Myocyte (in vitro differentiated cells): ENCODE data around the gene LAMTOR4. TPM values are rescaled to one million over a fixed set of nuclear protein-coding genes. Genes with fewer than 3 reads are reported as not detected.

Experiments used
- DNase-seq: peaks from one replicate; pipeline ENCODE4 v3.0.0-alpha.2; 2012; ENCODE audit warnings: low read depth
- polyA plus RNA-seq: library from polyadenylated mRNA; unstranded; fragments of >200 nt; gene quantifications from one replicate; pipeline ENCODE4 v1.2.1, GENCODE V29; 2012; ENCODE audit warnings: missing spikeins
- total RNA-seq: library from RNA; depleted of rRNA; stranded (reverse); fragments of >200 nt; gene quantifications from 2 replicates; pipeline ENCODE4 v1.2.3, GENCODE V29; 2014

The LAMTOR4 gene
- total RNA-seq, result 117 and 139 TPM in 2 replicates
- polyA plus RNA-seq, result 340 TPM

DNA sequence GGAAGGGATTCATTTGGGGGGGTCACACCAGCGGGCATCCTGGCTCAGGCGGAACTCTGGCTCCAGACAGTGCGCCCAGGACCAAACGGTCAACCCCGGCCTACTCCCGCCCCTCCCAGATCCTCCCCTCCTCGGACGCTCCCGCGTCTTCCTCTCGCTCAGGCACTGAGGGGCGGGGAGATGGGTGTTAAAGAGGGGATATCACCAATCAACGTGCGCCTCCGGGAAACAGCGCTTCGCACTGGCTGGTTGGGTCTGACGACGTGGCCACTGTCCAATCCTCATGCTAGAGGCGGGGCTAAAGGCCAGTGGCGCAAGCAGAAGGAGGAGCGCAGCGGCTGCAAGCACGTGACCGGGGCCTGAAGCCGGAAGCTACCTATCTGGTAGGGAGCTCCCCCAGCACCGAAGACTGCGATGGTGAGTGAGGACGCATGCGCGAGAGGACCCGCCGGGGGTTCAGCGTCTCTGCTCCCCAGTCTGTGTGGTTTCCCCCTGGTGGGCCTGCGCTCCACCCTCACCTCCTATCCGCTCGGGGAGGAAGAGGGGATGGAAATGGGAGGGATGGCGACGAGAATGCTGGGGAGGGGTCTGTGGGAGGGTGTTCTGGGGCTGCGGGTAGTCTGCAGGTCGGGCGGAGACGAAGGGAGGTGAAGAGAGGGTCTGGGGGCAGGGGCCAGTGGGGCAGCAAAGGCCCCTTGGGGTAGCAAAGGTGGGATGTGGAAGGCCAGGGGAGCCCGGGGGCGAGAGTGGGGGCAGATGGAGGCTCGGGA is at the start of gene LAMTOR4:
Gene LAMTOR4, plus strand, starts transcription at position 360 of the 770 bp plus-strand sequence. Its CDS starts 55 bp downstream, at position 415.
- DNase-seq, result peak; percentile 100

DNA sequence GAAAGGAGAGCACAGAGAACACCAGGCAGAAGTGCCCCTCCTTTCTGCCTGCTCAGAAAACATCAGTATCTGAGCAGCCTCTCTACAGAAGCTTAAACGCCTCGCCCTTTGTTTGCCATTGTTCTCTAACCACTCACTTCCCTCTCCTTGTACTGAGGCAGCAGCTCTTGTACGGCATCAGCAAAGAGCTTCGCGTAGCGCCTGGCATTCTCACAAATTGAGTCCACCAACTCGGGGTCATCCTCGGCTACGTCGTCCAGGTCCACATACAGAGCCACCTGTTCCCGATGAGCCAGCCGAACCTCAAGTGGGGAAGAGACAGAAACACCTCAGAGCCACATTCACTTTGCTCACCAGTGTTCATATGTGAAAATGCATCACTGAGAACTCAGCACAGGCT is 49.3 kb upstream of the LAMTOR4 start:
- DNase-seq, result no peak

DNA sequence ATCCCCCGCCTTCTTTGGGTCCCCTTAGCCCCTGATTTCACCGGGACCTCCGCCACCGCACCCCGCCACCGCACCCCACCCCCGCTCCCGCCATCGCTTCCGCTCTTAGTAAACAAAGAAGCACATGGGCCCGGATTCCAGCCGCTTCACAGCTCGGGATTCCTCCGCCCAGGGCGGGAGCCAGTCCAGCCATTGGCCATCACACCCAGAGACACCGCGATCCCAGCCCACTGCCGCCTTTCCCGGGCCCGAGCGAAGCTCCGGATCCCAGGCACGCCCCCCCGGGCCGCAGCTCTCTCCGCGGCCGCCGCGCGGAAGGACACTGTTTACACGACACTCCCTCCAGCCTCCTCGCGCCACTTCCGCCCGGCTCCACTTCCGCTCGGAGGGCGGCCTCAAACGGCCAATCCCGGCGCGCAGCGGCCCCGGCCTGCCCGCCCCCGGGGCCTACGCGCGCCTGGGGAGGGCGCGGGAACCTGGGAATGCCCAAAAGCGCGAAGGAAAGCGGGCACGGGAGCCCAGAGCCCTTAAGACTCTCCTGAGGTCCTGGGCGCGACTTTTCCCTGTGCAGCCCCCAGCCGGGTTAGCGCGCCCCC is 48.2 kb upstream of the LAMTOR4 start:
- peak; percentile 100 for DNase-seq

DNA sequence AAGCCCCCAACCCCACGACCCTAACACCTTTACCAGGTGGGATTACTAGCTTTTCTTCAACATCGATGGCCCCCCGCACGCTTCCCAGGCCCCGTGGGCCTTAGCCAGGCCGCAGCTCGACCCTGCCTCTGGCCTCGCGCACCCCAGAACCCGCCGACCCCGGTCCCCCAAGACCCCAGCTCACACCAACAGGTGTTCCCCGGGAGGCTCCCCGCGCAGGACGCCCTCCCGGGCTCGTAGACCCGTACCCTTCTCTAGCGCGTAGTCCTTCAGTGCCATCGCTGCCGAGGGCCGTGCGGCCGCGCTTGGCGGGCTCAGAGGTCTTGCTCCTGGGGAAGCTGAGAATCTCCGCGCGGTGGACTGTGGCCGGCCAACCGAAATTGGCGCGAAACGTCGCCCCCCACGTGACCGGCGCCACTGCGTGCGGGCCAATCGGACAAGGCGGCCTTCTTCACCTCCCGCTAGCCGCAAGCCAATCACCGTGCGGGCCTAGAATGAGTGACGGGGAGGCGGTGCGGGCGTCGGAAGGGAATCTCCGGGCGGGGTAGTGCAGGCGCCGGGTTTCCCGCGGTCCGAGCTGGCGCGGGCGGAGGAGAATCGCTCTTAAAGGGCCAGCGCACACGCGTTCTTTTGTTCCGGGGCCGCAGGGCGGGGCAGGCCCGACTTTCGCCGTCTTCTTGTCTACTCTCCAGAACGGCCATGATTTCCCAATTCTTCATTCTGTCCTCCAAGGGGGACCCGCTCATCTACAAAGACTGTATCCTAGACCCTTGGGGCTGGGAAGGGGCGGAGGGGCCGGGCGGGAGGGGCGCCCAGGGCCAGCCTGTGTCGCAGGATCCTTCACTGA is 47.5 kb upstream of the LAMTOR4 start, which contains the start of the genes AP4M1 and MCM7:
Gene AP4M1, plus strand, starts transcription at position 628 of the 847 bp plus-strand sequence. Its CDS starts 72 bp downstream, at position 700.
Gene MCM7, minus strand, starts transcription at position 382 of the 847 bp plus-strand sequence. Its CDS starts 103 bp downstream, at position 279.
- DNase-seq, result peak; percentile 100

DNA sequence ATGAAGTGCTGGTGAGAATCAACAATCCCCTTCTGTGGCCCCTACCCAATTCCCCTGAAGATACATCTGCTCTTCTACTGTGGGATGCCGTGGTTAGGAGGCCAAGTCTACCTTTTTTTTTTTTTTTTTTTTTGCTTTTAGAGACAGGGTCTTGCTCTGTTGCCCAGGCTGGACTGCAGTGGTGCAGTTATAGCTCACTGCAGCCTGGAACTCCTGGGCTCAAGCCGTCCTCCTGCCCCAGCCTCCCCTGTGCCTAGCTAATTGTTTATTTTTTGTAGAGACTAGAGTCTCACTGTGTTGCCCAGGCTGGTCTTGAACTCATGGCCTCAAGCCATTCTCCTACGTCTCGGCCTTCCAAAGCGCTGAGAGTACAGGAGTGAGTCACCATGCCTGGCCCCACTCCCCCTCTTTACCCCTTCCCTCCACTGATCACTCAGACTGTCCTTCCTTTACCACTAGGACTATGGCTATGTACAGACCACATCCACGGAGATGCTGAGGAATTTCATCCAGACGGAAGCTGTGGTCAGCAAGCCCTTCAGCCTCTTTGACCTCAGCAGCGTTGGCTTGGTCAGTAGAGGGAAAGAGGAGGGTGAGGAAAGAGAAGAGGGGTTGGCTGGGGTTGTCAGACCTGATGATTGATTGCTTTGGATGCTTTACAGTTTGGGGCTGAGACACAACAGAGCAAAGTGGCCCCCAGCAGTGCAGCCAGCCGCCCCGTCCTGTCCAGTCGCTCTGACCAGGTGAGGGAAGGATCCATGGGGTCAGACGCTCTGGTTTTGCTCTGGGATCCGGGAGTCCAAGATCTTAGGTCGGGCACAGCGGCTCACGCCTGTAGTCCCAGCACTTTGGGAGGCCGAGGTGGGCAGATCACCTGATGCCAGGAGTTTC is 45.5 kb upstream of the LAMTOR4 start:
- peak; percentile 56 for DNase-seq

DNA sequence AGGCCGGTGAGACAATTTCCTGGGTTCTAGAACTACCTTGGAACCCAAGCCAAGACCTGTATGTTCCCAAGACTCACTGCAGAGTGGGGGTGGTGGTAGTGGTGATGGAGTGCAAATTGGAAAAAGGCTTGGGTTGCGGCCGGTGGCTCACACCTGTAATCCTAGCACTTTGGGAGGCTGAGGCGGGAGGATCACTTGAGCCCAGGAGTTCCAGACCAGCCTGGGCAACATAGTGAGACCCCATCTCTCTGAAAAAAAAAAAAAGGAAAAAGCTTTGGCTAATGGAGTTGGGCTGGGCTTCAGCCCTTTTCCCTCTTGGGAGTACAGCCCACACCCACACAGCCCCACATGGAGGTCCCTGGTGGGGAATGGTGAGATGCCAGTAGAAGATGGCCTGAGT is 43.2 kb upstream of the LAMTOR4 start:
- DNase-seq, result no peak

DNA sequence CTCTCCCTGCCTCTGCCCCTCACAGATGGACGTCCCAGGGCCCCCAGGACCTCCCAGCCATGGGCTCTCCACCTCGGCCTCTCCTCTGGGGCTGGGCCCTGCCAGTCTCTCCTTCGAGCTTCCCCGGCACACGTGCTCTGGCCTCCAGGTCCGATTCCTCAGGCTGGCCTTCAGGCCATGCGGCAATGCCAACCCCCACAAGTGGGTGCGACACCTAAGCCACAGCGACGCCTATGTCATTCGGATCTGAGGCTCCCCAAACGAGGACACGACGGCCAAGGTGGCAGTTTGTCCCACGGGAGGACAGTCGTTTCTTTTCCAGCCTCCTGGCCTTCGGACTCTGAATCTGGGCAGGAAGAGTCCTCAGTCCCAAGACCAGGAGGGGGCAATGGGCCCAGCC is 42.1 kb upstream of the LAMTOR4 start:
- no peak for DNase-seq

DNA sequence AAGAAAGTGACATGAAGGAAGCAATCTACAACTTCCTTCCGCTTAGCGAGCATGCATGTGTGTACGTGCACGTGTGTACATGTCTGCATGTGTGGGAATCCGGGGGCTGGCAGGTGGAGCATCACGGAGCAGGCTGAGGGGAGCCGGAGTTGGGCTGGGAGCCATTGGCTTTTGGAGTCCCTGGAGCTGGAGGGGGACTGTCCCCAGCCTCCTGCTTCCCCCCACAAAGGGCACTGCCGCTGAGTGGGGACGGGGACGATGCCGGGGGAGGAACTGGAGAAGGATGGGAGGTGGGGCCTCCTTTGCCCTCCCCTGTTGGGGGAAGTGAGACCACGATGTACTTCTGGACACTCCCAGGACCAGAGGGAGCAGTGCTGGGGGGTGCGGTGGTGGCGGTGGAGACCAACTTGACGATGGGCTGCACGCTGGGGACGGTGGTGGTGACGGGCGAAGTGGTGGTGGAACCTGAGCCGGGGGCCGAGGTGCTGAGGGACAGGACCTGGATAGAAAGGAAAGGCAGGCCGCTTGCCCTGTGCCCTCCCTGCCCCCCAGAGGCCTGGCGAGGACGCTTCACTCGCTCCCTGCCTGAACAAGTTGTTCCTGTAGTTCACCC is 41.5 kb upstream of the LAMTOR4 start:
- no peak for DNase-seq

DNA sequence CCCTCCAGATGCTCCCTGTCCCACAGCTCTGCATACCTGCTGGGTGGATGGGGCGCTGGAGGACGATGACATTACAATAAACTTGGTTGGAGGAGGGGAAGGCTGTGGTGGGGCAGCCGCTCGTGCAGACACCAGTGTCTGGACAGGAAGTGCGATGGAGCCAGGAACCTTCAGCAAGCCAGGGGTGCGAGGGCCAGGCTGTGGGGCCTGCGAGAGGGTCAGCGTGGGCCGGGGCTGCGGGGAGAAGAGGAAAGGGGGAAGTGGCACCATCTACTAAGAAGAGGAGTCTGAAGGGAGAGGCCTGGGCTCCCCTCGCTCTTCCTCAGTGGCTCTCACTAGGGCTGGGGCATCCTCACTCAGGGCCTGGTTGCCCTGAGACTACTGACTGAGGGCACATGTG is 40.8 kb upstream of the LAMTOR4 start:
- DNase-seq, result no peak

DNA sequence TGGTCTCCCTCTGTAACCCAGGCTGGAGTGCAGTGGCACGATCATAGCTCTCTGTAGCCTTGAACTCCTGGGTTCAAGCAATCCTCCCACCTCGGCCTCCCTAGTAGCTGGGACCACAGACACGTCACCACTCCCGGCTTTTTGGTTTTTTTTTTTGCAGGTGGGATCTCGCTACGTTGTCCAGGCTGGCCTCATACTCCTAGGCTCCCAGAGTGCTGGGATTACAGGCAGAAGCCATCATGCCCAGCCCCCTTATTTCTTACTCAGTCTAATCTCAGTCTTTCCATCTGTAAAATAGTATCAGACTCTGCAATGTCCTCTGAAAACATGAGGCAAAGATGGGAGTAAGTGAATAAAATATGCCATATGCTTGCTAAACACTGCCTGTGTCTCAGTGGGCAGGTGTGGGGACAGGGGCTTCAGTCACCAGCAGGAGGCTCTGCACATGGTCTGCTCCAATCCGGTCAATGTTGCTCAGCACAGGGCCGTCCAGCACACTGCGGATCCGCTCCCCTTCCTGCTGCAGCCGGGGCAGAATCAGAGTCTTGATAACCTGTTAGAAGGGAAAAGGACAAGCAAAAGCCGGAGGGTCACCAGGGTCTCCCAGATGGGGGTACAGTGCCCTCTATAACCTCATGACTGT is 39.1 kb upstream of the LAMTOR4 start:
- DNase-seq, result no peak

DNA sequence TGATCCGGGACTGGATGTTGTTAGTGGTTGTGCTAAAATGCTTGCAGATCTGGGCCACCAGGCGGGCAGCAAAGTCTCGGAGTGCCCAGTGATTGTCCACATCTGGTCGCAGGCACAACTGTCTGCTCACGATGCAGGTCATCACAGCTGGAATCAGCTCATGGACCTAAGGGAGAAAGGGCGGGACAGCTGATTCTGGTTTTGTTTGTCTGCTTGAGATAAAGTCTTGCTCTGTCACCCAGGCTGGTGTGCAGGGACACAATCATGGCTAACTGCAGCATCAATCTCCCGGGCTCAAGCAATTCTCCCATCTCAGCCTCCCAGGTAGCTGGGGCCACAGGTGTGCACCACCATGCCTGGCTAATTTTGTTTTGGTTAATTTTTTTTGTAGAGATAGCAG is 37.6 kb upstream of the LAMTOR4 start:
- DNase-seq, result no peak

DNA sequence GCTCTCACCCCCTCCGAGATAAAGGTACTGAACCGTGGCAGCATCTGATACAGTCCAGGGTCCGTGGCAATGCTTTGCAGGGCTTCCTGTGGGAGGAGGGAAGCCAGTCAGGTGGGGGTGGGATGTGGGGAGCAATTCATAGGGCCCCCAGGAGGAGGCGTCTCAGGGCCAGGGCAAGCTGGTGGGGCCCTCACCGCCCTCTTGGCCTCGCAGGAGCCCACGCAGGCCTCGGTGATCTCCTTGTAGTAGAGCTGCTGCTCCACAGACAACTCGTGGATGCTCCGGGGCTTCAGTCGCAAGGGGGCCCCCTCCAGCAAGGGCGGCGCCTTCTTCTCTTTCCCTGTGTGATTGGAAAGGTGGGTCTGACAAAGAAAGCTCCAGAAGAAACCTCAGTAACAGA is 36.8 kb upstream of the LAMTOR4 start:
- DNase-seq, result no peak

DNA sequence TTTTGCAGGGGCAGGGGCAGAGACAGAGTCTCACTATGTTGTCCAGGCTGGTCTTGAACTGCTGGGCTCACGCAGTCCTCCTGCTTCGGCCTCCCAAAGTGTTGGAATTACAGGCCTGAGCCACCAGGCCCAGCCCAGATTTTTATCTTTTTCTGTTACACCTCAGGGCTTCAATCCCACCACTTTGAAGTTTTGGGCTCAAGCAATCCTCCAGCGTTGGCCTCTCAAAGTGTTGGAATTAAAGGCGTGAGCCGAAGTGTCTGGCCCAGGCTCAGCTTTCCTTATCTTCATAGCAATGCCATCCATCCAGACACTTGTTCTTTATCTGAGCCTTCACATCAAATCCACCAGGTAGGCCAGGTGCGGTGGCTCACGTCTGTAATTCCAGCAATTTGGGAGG is 33.7 kb upstream of the LAMTOR4 start:
- no peak for DNase-seq

DNA sequence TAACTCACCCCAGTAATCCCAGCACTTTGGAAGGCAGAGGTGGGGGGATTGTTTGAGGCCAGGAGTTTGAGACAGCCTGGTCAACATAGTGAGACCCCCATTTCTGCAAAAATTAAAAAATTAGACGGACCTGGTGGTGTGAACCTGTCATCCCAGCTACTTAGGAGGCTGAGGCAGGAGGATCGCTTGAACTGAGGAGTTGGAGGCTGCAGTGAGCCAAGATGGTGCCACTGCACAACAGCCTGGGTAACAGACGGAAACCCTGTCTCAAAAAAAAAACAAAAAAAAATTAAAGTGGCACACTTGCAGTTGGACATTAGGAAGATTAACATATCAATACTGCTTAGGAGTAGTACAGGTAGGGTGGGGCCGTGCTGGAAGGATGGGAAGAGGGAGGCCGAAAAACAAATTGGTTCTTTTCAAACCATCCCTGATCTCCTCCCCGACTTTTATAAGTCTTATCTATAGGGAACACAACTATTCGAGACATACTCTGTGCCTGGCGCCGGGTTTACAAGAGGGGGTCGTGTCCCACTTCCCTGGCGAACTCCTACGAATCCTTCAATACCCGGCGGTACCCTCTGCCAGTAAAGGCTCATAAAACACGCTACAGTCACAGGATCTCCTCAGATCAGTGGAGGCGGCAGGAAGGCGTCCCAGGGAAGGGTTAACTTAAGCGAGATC is 30.2 kb upstream of the LAMTOR4 start:
- no peak for DNase-seq

DNA sequence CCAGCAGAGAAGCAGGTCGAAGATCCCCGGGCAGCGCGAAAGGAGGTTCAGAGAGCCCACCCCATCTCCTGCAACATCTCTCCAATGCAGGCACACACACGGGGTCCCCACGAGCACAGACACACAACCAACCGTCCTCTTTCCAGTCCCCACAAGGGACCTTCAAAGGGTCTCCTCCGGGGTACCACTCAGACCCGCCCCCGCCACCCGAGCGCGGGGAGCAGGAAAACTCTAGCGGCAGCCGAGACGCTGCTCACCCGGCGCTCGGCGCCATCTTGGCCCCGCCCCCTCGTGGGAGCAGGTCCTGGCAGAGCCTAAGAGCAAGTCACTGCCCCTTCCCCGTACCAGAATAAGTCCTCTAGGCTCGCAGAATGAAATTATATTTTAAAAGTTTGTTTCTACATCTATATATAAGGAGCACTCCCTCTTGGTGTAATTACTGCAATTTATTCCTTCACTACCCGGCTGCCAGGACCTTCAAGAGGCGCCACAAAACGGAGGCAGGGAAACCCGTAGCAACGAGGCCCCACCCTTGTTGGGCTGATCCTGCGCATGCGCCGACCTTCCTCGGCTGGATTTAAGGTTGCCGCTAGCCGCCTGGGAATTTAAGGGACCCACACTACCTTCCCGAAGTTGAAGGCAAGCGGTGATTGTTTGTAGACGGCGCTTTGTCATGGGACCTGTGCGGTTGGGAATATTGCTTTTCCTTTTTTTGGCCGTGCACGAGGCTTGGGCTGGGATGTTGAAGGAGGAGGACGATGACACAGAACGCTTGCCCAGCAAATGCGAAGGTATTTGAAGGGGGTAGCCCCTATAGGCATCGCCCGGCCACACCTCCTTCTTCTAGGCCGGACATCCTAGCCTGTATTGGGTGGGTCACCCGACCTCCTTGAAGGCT is 29.4 kb upstream of the LAMTOR4 start, which contains the start of the genes CNPY4 and TAF6:
Gene CNPY4, plus strand, starts transcription at position 563 of the 898 bp plus-strand sequence. Its CDS starts 111 bp downstream, at position 674.
Gene TAF6, minus strand, starts transcription at position 287 of the 898 bp plus-strand sequence. CDS start 5,149 bp downstream, outside the sequence.
- DNase-seq, result peak; percentile 99

DNA sequence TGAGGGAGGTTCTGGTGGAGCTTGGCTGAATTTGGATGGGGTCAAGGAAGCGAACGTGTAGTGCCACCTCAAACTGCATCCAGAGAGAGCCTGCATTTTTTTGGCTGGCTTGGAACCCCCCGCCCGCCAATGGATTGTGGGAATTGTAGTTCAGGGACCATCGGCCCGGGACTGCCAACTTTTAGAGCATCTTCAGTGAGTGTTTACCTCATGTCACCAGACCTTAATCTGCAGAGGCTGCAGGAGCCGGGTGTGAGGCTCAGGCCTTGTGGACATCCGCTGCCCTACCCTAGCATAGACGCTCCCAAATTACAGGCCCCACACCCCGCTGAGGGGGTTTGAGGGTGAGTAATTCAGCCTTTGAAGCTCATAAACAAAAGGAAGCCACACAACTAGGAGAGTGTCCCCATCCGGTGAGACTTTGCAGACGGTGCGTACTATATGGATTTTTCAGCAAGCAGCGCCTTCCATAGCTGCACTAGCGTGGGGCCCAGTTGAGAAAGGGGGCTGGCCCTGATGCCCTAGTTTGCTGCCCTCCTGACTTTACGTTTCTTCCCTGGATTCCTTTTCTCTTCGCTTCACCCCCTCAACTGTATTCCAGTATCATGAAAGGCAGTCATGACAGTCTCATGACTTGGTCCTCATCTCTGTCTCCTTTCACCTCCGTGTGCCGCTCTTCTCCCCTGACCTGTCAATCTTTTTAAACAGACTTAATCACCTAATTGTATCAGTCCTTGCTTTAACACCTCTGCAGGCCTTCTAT is 28.6 kb upstream of the LAMTOR4 start:
- DNase-seq, result peak; percentile 80

DNA sequence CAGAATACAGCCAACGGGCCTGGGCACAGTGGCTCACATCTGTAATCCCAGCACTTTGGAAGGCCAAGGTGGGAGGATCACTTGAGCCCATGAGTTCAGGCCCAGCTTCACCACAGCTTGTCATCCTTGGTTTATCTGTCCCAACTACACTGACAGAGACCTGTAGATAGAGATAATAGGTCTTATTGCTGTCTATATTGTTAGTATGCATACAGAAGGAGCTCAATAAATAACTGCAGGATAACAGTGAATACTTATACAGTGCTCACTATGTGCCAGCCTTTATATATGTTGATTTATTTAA is 28.0 kb upstream of the LAMTOR4 start:
- no peak for DNase-seq
